Trophoblast cell (in vitro differentiated cells and primary cell): ENCODE measurements around the gene TEX28.

Source experiments
- DNase-seq, 2 donors: peaks; one replicate each; pipeline ENCODE4 v3.0.0-alpha.2; 2016
- H2AFZ ChIP-seq: 2 replicates; pipeline ENCODE4 v1.6.1; 2013; ENCODE audit warnings: low read length, moderate library complexity, mild to moderate bottlenecking; ENCODE audit not compliant: insufficient read depth, poor library complexity
- H2AK5ac ChIP-seq: 2 replicates; pipeline ENCODE4 v1.6.1; 2013; ENCODE audit warnings: mild to moderate bottlenecking, low read length
- H2BK120ac ChIP-seq: 2 replicates; pipeline ENCODE4 v1.6.1; 2013; ENCODE audit warnings: low read length, mild to moderate bottlenecking, moderate library complexity; ENCODE audit not compliant: insufficient read depth, poor library complexity
- H2BK12ac ChIP-seq: 2 replicates; pipeline ENCODE4 v1.6.1; 2013; ENCODE audit warnings: mild to moderate bottlenecking, low read length, moderate library complexity
- H2BK5ac ChIP-seq: 2 replicates; pipeline ENCODE4 v1.6.1; 2013; ENCODE audit warnings: low read length, low read depth, moderate library complexity, mild to moderate bottlenecking; ENCODE audit not compliant: poor library complexity
- H3K14ac ChIP-seq: 2 replicates; pipeline ENCODE4 v1.6.1; 2013; ENCODE audit warnings: mild to moderate bottlenecking, low read length
- H3K18ac ChIP-seq: 2 replicates; pipeline ENCODE4 v1.6.1; 2013; ENCODE audit warnings: mild to moderate bottlenecking, low read length
- H3K23ac ChIP-seq: 2 replicates; pipeline ENCODE4 v1.6.1; 2013; ENCODE audit warnings: low read length
- H3K27ac ChIP-seq: 2 replicates; pipeline ENCODE4 v1.5.1; 2013; ENCODE audit warnings: low read depth, mild to moderate bottlenecking, inconsistent platforms, low read length, moderate library complexity
- H3K27me3 ChIP-seq: 2 replicates; pipeline ENCODE4 v1.6.1; 2013; ENCODE audit warnings: inconsistent platforms, mild to moderate bottlenecking, low read length, moderate library complexity; ENCODE audit not compliant: insufficient read depth
- H3K36me3 ChIP-seq, 2 experiments: 1 replicate in 1 of 2; 2 replicates in 1 of 2; pipeline ENCODE4 v1.6.1; 2013; ENCODE audit warnings: low read length in 2 of 2, mild to moderate bottlenecking in 2 of 2, moderate library complexity in 1 of 2; ENCODE audit not compliant: insufficient read depth in 2 of 2, control insufficient read depth in 1 of 2
- H3K4ac ChIP-seq: 2 replicates; pipeline ENCODE4 v1.6.1; 2013; ENCODE audit warnings: low read depth, mild to moderate bottlenecking, low read length, moderate library complexity
- H3K4me1 ChIP-seq, 2 experiments: 1 replicate in 1 of 2; 2 replicates in 1 of 2; pipeline ENCODE4 v1.6.1; 2013; ENCODE audit warnings: low read length in 2 of 2, mild to moderate bottlenecking in 2 of 2, moderate library complexity in 1 of 2; ENCODE audit not compliant: insufficient read depth in 2 of 2, control insufficient read depth in 1 of 2
- H3K4me2 ChIP-seq: 2 replicates; pipeline ENCODE4 v1.6.1; 2013; ENCODE audit warnings: inconsistent platforms, mild to moderate bottlenecking, low read length, moderate library complexity
- H3K4me3 ChIP-seq: 2 replicates; pipeline ENCODE4 v1.5.1; 2013; ENCODE audit warnings: mild to moderate bottlenecking, low read depth, low read length, inconsistent platforms
- H3K79me1 ChIP-seq: one replicate; pipeline ENCODE4 v1.6.1; 2013; ENCODE audit warnings: low read length
- H3K79me2 ChIP-seq: 2 replicates; pipeline ENCODE4 v1.6.1; 2013; ENCODE audit warnings: low read length, mild to moderate bottlenecking; ENCODE audit not compliant: control insufficient read depth, insufficient read depth, poor library complexity
- H3K9ac ChIP-seq: 2 replicates; pipeline ENCODE4 v1.6.1; 2013; ENCODE audit warnings: mild to moderate bottlenecking, low read length
- H3K9me3 ChIP-seq: 2 replicates; pipeline ENCODE4 v1.6.1; 2013; ENCODE audit warnings: low read depth, mild to moderate bottlenecking, control low read depth, inconsistent platforms, low read length; ENCODE audit not compliant: insufficient read depth
- H4K12ac ChIP-seq: 2 replicates; pipeline ENCODE4 v1.6.1; 2013; ENCODE audit warnings: low read depth, mild to moderate bottlenecking, low read length, moderate library complexity
- H4K8ac ChIP-seq: 2 replicates; pipeline ENCODE4 v1.6.1; 2013; ENCODE audit warnings: low read depth, mild to moderate bottlenecking, low read length, moderate library complexity
- H4K91ac ChIP-seq: one replicate; pipeline ENCODE4 v1.6.1; 2013; ENCODE audit warnings: low read depth, mild to moderate bottlenecking, low read length, moderate library complexity
- WGBS: extraction: QIAGEN DNeasy Blood & Tissue Kit; methylation state at CpG from one replicate; pipeline ENCODE4 v1.1.7; 2013; ENCODE audit warnings: missing lambda C conversion rate; ENCODE audit not compliant: insufficient read length, insufficient coverage; ENCODE audit errors: extremely low coverage; 5-methylcytosine and 5-hydroxymethylcytosine counted together

TEX28 gene

GRCh38 chrX:154334496-154334895, 39.6 kb upstream of the TEX28 start:
- no peak overlapping the region for H3K27ac ChIP-seq
- no peak overlapping the region for H4K91ac ChIP-seq
- no peak overlapping the region for H3K4me3 ChIP-seq
- no peak overlapping the region for H3K4me2 ChIP-seq
- no peak overlapping the region for H2BK5ac ChIP-seq
- H3K18ac ChIP-seq = no peak overlapping the region
- no peaks in the 10 kb centered on the region for H3K36me3 ChIP-seq
- H3K14ac ChIP-seq = no peak overlapping the region
- no peaks in the 10 kb centered on the region for H3K9me3 ChIP-seq
- WGBS = no CpG with 5 or more reads among the region's 10 CpGs
- H3K79me1 ChIP-seq = no peaks in the 10 kb centered on the region
- H2BK12ac ChIP-seq = no peak overlapping the region
- no peak overlapping the region for H2BK120ac ChIP-seq
- no peak overlapping the region for H2AK5ac ChIP-seq
- no peaks in the 10 kb centered on the region for H3K79me2 ChIP-seq
- no peak for DNase-seq
- no peak overlapping the region for H4K8ac ChIP-seq
- no peak overlapping the region for H2AFZ ChIP-seq
- no peak overlapping the region for H3K23ac ChIP-seq
- H3K27me3 ChIP-seq = no peaks in the 10 kb centered on the region
- no peak overlapping the region for H3K4ac ChIP-seq
- no peak overlapping the region for H4K12ac ChIP-seq
- H3K9ac ChIP-seq = no peak overlapping the region
- H3K4me1 ChIP-seq = no peaks in the 10 kb centered on the region

GRCh38 chrX:154333837-154334271, 38.9 kb upstream of the TEX28 start:
- Histone ChIP-seq H3K27me3 (no peaks in the 10 kb centered on the region), H3K79me1 (no peaks in the 10 kb centered on the region)
- no CpG with 5 or more reads among the region's 6 CpGs for WGBS

GRCh38 chrX:154333116-154333515, 38.2 kb upstream of the TEX28 start:
- no peak overlapping the region for H3K27ac ChIP-seq
- no CpG with 5 or more reads among the region's 9 CpGs for WGBS

More at GRCh38 chrX:154333837-154334271, 38.9 kb upstream of the TEX28 start:
- H3K9me3 ChIP-seq = no peaks in the 10 kb centered on the region
- H4K12ac ChIP-seq = no peak overlapping the region
- no peak overlapping the region for H2BK5ac ChIP-seq
- H2AK5ac ChIP-seq = no peak overlapping the region
- H3K4me3 ChIP-seq = no peak overlapping the region
- no peaks in the 10 kb centered on the region for H3K4me1 ChIP-seq
- H3K9ac ChIP-seq = no peak overlapping the region
- H3K27ac ChIP-seq = no peak overlapping the region
- H2BK12ac ChIP-seq = no peak overlapping the region
- no peak overlapping the region for H3K23ac ChIP-seq
- H2AFZ ChIP-seq = no peak overlapping the region
- H3K79me2 ChIP-seq = no peaks in the 10 kb centered on the region
- H3K18ac ChIP-seq = no peak overlapping the region
- no peak overlapping the region for H4K91ac ChIP-seq
- H2BK120ac ChIP-seq = no peak overlapping the region
- DNase-seq = no peak
- H3K14ac ChIP-seq = no peak overlapping the region
- no peak overlapping the region for H3K4me2 ChIP-seq
- no peak overlapping the region for H4K8ac ChIP-seq
- no peak overlapping the region for H3K4ac ChIP-seq
- H3K36me3 ChIP-seq = no peaks in the 10 kb centered on the region

GRCh38 chrX:154332561-154332960, 37.6 kb upstream of the TEX28 start:
- no CpG with 5 or more reads among the region's 29 CpGs for WGBS
- H2BK5ac ChIP-seq = no peak overlapping the region
- DNase-seq = no peak
- no peak overlapping the region for H3K27ac ChIP-seq
- H2AK5ac ChIP-seq = no peak overlapping the region
- H3K79me1 ChIP-seq = no peaks in the 10 kb centered on the region
- no peak overlapping the region for H2BK120ac ChIP-seq
- no peak overlapping the region for H4K8ac ChIP-seq
- H2AFZ ChIP-seq = no peak overlapping the region
- H3K4me1 ChIP-seq = no peaks in the 10 kb centered on the region
- no peak overlapping the region for H3K23ac ChIP-seq
- H3K18ac ChIP-seq = no peak overlapping the region
- no peak overlapping the region for H4K12ac ChIP-seq
- H3K36me3 ChIP-seq = no peaks in the 10 kb centered on the region
- H3K4ac ChIP-seq = no peak overlapping the region
- no peak overlapping the region for H4K91ac ChIP-seq
- H3K9ac ChIP-seq = no peak overlapping the region
- H3K14ac ChIP-seq = no peak overlapping the region
- H3K9me3 ChIP-seq = no peaks in the 10 kb centered on the region
- no peaks in the 10 kb centered on the region for H3K27me3 ChIP-seq
- no peak overlapping the region for H3K4me2 ChIP-seq
- H2BK12ac ChIP-seq = no peak overlapping the region
- H3K79me2 ChIP-seq = no peaks in the 10 kb centered on the region
- H3K4me3 ChIP-seq = no peak overlapping the region

More at GRCh38 chrX:154333116-154333515, 38.2 kb upstream of the TEX28 start:
- Histone ChIP-seq H2AK5ac (no peak overlapping the region), H3K4ac (no peak overlapping the region), H3K36me3 (no peaks in the 10 kb centered on the region), H3K14ac (no peak overlapping the region), H2BK12ac (no peak overlapping the region), H3K23ac (no peak overlapping the region), H4K12ac (no peak overlapping the region), H4K8ac (no peak overlapping the region), H3K18ac (no peak overlapping the region), H3K79me1 (no peaks in the 10 kb centered on the region), H3K4me2 (no peak overlapping the region), H2BK120ac (no peak overlapping the region), H3K4me1 (no peaks in the 10 kb centered on the region), H3K9ac (no peak overlapping the region), H2AFZ (no peak overlapping the region), H3K79me2 (no peaks in the 10 kb centered on the region), H3K9me3 (no peaks in the 10 kb centered on the region), H3K4me3 (no peak overlapping the region), H4K91ac (no peak overlapping the region), H3K27me3 (no peaks in the 10 kb centered on the region), H2BK5ac (no peak overlapping the region)
- DNase-seq = no peak
